AG08395 (cell line): ENCODE data around the gene WDCP.
A peak's percentile ranks its signal among the peaks of the same experiment; 100 is the strongest.
"Not testable (repeated sequence)": the region's sequence is repeated elsewhere in the genome, so short reads cannot be mapped to it uniquely, and the experiment has no call there.

Experiments used
- DNase-seq: peaks from one replicate; pipeline ENCODE4 v3.0.0; 2012; ENCODE audit warnings: mixed read lengths, low spot score

WDCP gene, protein sequence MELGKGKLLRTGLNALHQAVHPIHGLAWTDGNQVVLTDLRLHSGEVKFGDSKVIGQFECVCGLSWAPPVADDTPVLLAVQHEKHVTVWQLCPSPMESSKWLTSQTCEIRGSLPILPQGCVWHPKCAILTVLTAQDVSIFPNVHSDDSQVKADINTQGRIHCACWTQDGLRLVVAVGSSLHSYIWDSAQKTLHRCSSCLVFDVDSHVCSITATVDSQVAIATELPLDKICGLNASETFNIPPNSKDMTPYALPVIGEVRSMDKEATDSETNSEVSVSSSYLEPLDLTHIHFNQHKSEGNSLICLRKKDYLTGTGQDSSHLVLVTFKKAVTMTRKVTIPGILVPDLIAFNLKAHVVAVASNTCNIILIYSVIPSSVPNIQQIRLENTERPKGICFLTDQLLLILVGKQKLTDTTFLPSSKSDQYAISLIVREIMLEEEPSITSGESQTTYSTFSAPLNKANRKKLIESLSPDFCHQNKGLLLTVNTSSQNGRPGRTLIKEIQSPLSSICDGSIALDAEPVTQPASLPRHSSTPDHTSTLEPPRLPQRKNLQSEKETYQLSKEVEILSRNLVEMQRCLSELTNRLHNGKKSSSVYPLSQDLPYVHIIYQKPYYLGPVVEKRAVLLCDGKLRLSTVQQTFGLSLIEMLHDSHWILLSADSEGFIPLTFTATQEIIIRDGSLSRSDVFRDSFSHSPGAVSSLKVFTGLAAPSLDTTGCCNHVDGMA

DNA sequence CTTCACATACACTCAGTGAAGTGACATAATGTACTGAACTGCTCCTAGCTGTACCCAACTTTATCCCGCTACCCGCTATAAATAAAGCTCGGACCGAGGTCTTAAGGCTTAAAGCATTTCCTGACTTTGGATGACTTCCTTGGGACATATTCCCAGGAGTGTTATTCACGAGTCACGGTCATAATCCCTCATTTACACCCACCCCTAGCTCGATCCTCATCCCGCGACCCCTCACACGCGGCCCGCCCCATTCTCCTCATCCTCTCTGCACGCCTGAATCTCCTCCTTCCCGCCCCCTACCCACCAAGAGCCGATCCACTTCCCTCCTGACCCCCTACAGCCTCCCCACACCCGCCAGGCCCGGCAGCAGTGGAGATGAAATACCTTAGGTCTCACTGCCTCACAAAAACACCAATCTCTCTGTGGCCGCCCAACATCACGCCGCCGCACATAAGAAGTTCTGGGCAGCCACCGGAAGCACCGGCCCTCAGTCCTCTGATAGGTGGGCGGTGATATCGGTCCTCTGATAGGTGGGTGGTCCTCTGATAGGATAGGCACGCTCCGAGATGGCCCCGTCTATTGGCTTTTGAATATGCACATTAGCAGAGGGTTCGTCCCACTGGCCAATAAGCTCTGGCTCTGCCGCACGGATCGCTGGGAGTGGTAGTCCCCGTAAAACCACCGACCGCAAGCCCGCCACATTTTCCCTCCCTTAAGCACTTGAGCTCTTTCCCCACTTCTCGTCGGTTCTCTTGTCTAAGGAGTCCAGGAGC is at the start of gene WDCP:
WDCP (minus strand) TSS at position 462 of the 773 bp plus-strand sequence. CDS start 7,897 bp downstream, outside the sequence.
- peak; percentile 97 for DNase-seq

DNA sequence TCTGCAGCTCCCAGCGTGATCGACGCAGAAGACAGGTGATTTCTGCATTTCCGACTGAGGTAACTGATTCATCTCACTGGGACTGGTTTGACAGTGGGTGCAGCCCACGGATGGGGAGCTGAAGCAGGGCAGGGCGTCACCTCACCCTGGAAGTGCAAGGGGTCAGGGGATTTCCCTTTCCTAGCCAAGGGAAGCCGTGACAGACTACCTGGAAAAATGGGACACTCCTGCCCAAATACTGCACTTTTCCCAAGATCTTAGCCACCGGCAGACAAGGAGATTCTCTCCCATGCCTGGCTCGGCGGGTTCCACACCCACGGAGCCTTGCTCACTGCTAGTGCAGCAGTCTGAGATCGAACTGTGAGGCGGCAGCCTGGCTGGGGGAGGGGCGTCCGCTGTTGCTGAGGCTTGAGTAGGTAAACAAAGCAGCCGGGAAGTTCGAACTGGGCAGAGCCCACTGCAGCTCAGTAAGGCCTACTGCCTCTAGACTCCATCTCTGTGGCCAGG is 48.0 kb upstream of the WDCP start:
- DNase-seq: not testable (repeated sequence)

- DNase-seq: not testable (repeated sequence)
These were observed 46.1 kb upstream of the WDCP start for GRCh38 chr2:24093270-24093669.

GRCh38 chr2:24088821-24089359 is 41.7 kb upstream of the WDCP start:
- no peak for DNase-seq

GRCh38 chr2:24087032-24087431 is 39.8 kb upstream of the WDCP start:
- DNase-seq: no peak

DNA sequence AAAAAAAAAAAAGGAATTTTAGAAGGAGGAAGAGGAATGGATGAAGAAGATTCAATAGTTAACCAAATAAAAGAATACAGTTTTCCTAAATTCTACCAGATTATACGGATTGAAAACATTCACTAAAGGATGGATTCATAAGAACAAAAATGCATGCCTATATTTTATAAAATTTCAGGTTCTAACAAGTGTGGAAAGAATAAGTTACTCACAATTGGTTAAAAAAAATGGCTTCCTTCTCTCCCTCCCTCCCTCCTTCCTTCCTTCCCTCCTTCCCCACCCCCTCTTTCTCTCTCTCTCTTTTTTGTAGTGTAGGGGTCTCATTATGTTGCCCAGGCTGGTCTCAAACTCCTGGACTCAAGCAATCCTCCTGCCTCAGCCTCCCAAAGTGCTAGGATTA is 39.0 kb upstream of the WDCP start:
- DNase-seq: no peak

DNA sequence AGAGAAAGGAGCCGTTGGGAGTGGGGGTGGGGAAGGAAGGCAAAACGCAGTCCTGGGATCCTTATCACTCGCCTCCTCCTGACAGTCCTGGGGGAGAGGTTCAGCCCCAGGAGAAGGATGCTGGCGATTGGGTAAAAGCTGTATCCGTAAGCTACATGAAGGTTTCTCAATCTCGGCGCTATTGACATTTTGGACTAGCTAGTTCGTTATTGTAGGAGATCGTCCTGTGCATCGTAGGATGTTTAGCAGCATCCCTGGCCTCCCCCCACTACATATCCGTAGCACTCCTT is 38.0 kb upstream of the WDCP start:
- DNase-seq: peak; percentile 61

GRCh38 chr2:24084386-24085199 is 37.4 kb upstream of the WDCP start, which contains the start of gene TP53I3:
TSS of gene TP53I3 (minus strand) at chr2:24084834. CDS start at chr2:24084326, 508 bp downstream.
- DNase-seq: peak; percentile 93

- DNase-seq: peak; percentile 72
These were observed 36.6 kb upstream of the WDCP start for GRCh38 chr2:24083567-24084385.

DNA sequence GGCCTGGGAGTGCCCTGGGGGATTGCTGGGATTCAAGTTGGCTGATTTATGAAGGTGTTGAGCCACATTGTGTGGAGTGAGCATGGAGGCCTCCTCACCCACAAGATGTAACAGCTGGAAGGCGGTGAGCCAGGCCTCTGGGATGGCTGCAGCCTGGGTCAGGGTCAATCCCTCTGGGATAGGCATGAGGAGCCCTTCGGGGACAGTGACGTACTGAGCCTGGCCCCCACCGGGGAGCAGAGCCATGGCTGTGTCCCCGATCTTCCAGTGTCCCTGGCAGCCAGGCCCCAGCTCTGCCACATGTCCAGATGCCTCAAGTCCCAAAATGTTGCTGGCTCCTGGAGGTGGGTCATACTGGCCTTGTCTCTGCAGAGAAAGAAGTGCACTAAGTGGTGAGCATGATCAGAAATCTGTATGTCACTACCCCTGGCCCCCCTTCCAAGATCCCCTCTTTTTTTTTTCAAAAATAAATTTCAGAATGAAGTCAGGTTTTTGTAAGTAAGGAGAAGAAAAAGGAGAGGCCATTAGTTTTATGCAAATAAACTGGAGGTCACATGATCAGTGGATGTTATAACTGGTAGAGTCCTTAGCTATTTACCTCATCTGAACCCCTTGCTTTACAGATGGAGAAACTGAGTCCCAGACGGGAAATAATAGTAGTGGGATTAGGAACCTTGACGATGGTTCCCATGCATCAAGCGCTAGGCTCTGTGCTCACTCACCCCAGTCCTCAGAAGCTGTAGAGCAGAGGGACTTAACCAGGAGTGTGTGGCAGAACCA is 35.8 kb upstream of the WDCP start:
- DNase-seq: no peak

- no peak for DNase-seq
These were observed 33.5 kb upstream of the WDCP start for GRCh38 chr2:24080701-24081100.

DNA sequence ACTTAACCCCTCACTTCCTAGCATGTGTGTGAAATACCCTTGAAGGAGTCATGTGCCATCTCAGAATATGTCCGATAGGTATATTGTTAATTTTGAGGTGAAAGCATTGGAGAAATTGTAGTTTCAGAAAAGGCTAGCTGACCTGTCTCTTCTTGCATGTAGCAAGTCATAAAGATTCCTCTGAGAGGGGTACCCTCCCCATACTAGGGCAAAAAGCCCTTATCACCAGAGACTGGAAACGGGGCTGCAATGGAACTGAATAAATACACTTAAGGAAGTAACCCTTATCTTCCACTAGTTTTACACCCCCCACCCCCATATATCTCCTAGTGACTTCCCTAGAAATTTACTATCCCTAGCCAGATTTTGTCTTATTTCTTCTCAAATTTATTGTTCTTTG is 30.7 kb upstream of the WDCP start:
- no peak for DNase-seq

DNA sequence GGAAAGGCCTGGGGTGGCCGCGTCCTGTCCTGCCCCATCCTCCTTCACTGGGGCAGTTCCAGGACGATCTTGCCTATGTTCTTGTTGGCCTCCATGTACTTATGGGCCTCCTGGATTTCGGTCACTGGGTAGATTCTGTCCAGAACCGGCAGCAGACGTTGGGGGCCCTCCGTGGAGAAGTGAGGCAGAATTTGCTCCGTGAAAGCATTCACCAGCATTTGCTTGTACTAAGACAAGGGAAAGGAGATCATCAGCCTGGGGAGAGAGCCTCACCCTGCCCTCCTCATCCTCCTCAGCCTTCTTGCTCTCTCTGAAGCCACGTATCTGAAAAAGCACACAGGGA is 30.3 kb upstream of the WDCP start:
- DNase-seq: no peak

- DNase-seq: peak; percentile 6
These were observed 29.8 kb upstream of the WDCP start for GRCh38 chr2:24076849-24077534.

GRCh38 chr2:24075915-24076848 is 29.0 kb upstream of the WDCP start, which contains the start of gene SF3B6:
TSS of gene SF3B6 (minus strand) at chr2:24076326. CDS start at chr2:24076229, 97 bp downstream.
- peak; percentile 95 for DNase-seq

- no peak for DNase-seq
These were observed 28.1 kb upstream of the WDCP start for GRCh38 chr2:24075259-24075658.

GRCh38 chr2:24073816-24074215 is 26.6 kb upstream of the WDCP start:
- no peak for DNase-seq

GRCh38 chr2:24072259-24072658 is 25.1 kb upstream of the WDCP start:
- no peak for DNase-seq
